Effector memory CD4-positive, alpha-beta T cell (primary cell): ENCODE results near the gene OR5M10.
"Not testable (repeated sequence)": the region's sequence is repeated elsewhere in the genome, so short reads cannot be mapped to it uniquely, and the experiment has no call there.

Experiments
- DNase-seq, 3 donors: peaks; one replicate each; pipeline ENCODE4 v3.0.0-alpha.2; 2020
- H3K27ac ChIP-seq: 2 replicates; pipeline ENCODE4 v1.7.0; 2013; ENCODE audit warnings: mild to moderate bottlenecking, low read length, moderate library complexity; ENCODE audit not compliant: insufficient read depth, poor library complexity, severe bottlenecking
- H3K27me3 ChIP-seq: replicated peaks from 2 replicates; pipeline ENCODE4 v1.7.0; 2013; ENCODE audit warnings: mild to moderate bottlenecking, low read length; ENCODE audit not compliant: insufficient read depth, control insufficient read depth, poor library complexity, severe bottlenecking
- H3K36me3 ChIP-seq: 2 replicates; pipeline ENCODE4 v1.7.0; 2013; ENCODE audit warnings: mild to moderate bottlenecking, low read length, moderate library complexity; ENCODE audit not compliant: control insufficient read depth, insufficient read depth
- H3K4me1 ChIP-seq: 2 replicates; pipeline ENCODE4 v1.7.0; 2013; ENCODE audit warnings: low read length, mild to moderate bottlenecking; ENCODE audit not compliant: control insufficient read depth, insufficient read depth, poor library complexity, severe bottlenecking
- H3K4me3 ChIP-seq: 2 replicates; pipeline ENCODE4 v1.7.0; 2013; ENCODE audit warnings: low read length, low read depth, mild to moderate bottlenecking; ENCODE audit not compliant: insufficient read depth, poor library complexity, severe bottlenecking
- H3K9me3 ChIP-seq: 2 replicates; pipeline ENCODE4 v1.7.0; 2013; ENCODE audit warnings: mild to moderate bottlenecking, low read length, moderate library complexity; ENCODE audit not compliant: control insufficient read depth
- total RNA-seq, 3 donors: gene quantifications; one replicate each; lab custom pipeline; 2026; lab: John Stamatoyannopoulos, UW

OR5M10 gene
- total RNA-seq = 0 reads per million in 3 donors

- H3K27me3 ChIP-seq = no peaks in the 10 kb centered on the region
- no peak for DNase-seq
- no peak within 1 kb of the TSS for H3K27ac ChIP-seq
Measured at GRCh38 chr11:56577621-56578020, at the start of gene OR5M10. Gene OR5M10 (minus strand): TSS chr11:56577721. CDS start chr11:56577721, 0 bp downstream.

GRCh38 chr11:56625946-56626345 lies 48.4 kb upstream of the OR5M10 start:
- Histone ChIP-seq H3K4me3 (no peak overlapping the region), H3K36me3 (no peaks in the 10 kb centered on the region), H3K4me1 (no peaks in the 10 kb centered on the region), H3K27ac (no peak overlapping the region), H3K9me3 (no peaks in the 10 kb centered on the region), H3K27me3 (no peaks in the 10 kb centered on the region)
- DNase-seq = no peak

More at GRCh38 chr11:56577621-56578020, at the start of gene OR5M10:
- H3K36me3 ChIP-seq = no peaks in the 10 kb centered on the region
- no peak within 1 kb of the TSS for H3K4me3 ChIP-seq
- H3K9me3 ChIP-seq = no peaks in the 10 kb centered on the region
- no peaks in the 10 kb centered on the region for H3K4me1 ChIP-seq

- no peak for DNase-seq
- Histone ChIP-seq H3K27ac (no peak overlapping the region), H3K4me3 (no peak overlapping the region), H3K9me3 (no peaks in the 10 kb centered on the region), H3K36me3 (no peaks in the 10 kb centered on the region), H3K4me1 (no peaks in the 10 kb centered on the region), H3K27me3 (no peaks in the 10 kb centered on the region)
Measured at GRCh38 chr11:56624661-56625110, 47.2 kb upstream of the OR5M10 start.

DNA sequence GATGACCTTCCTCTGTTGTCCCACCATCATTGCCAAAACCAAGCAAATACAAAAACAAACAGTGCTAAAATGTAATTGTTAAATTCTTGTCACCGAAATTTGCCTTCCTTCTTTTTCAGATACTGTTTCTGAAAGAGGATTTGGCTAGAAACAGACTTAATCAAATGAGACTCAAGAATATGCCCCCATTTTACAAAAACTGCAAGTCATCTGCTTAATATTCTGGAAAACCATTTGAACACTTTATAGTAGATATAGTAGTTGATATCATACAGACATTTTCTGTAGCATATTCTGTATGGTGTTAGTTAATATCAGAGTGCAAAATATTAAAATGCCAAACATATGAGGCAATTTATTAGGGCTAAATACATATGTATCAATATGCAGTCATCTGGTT lies 33.7 kb upstream of the OR5M10 start:
- no peak for DNase-seq
- no peaks in the 10 kb centered on the region for H3K27me3 ChIP-seq
- H3K4me1 ChIP-seq = no peaks in the 10 kb centered on the region
- no peaks in the 10 kb centered on the region for H3K9me3 ChIP-seq
- no peak overlapping the region for H3K4me3 ChIP-seq
- H3K27ac ChIP-seq = no peak overlapping the region
- H3K36me3 ChIP-seq = no peaks in the 10 kb centered on the region

- not testable (repeated sequence) for H3K36me3 ChIP-seq, H3K4me1 ChIP-seq, H3K27me3 ChIP-seq, H3K27ac ChIP-seq, H3K9me3 ChIP-seq, H3K4me3 ChIP-seq, DNase-seq
Measured at GRCh38 chr11:56592088-56592717, 14.7 kb upstream of the OR5M10 start.

- Histone ChIP-seq H3K36me3 (no peaks in the 10 kb centered on the region), H3K4me3 (no peak overlapping the region), H3K9me3 (no peaks in the 10 kb centered on the region), H3K27ac (no peak overlapping the region), H3K27me3 (no peaks in the 10 kb centered on the region), H3K4me1 (no peaks in the 10 kb centered on the region)
- no peak for DNase-seq
Measured at GRCh38 chr11:56558574-56558973, 18.9 kb downstream of the OR5M10 start.

DNA sequence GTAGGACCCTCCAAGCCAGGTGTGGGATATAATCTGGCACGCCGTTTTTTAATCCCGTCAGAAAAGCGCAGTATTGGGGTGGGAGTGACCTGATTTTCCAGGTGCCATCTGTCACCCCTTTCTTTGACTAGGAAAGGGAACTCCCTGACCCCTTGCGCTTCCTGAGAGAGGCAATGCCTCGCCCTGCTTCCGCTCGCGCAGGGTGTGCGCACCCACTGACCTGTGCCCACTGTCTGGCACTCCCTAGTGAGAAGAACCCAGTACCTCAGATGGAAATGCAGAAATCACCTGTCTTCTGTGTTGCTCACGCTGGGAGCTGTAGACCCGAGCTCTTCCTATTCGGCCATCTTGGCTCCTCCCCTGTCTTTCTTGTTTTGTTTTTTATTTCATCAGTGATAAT lies 22.8 kb downstream of the OR5M10 start:
- not testable (repeated sequence) for H3K27me3 ChIP-seq, H3K4me3 ChIP-seq, DNase-seq, H3K27ac ChIP-seq, H3K36me3 ChIP-seq, H3K9me3 ChIP-seq, H3K4me1 ChIP-seq

GRCh38 chr11:56545531-56545930 lies 32.0 kb downstream of the OR5M10 start:
- H3K4me1 ChIP-seq = no peaks in the 10 kb centered on the region
- H3K36me3 ChIP-seq = no peaks in the 10 kb centered on the region
- H3K9me3 ChIP-seq = no peaks in the 10 kb centered on the region
- DNase-seq = no peak
- H3K4me3 ChIP-seq = no peak overlapping the region
- H3K27me3 ChIP-seq = no peaks in the 10 kb centered on the region
- no peak overlapping the region for H3K27ac ChIP-seq

GRCh38 chr11:56543739-56544138 lies 33.8 kb downstream of the OR5M10 start:
- Histone ChIP-seq H3K27ac (no peak overlapping the region), H3K27me3 (no peaks in the 10 kb centered on the region), H3K4me1 (no peaks in the 10 kb centered on the region), H3K36me3 (no peaks in the 10 kb centered on the region), H3K4me3 (no peak overlapping the region), H3K9me3 (no peaks in the 10 kb centered on the region)
- DNase-seq = no peak

- Histone ChIP-seq H3K4me3 (no peak within 1 kb of the TSS), H3K27me3 (no peaks in the 10 kb centered on the region), H3K4me1 (no peaks in the 10 kb centered on the region), H3K9me3 (no peaks in the 10 kb centered on the region), H3K27ac (no peak within 1 kb of the TSS), H3K36me3 (no peaks in the 10 kb centered on the region)
- no peak for DNase-seq
Measured at GRCh38 chr11:56543157-56543556, 34.4 kb downstream of the OR5M10 start, which contains the start of gene OR5M11. Gene OR5M11 (minus strand): TSS chr11:56543257. CDS start chr11:56543257, 0 bp downstream.
